Activated naive CD4-positive, alpha-beta T cell treated with anti-CD3 and anti-CD28 coated beads, Interleukin-2, amount 10 ng/mL, durations not matched to agents 7 days and 5 days (primary cell): Measurements from ENCODE around the gene PRKG1.
"Not testable (repeated sequence)": the region's sequence is repeated elsewhere in the genome, so short reads cannot be mapped to it uniquely, and the experiment has no call there.

Source experiments
- CTCF ChIA-PET: fragments of 350-600 bp; sonication (Branson Sonifier 250); formaldehyde crosslinking; loops from one replicate; lab custom pipeline; 2021; ENCODE audit warnings: antibody characterized with exemption; lab: Charles Lee
- DNase-seq: peaks from one replicate; pipeline ENCODE4 v3.0.0-alpha.2; 2020
- H3K27ac Mint-ChIP-seq: one replicate; pipeline ENCODE4 v1.8.0; 2021; ENCODE audit warnings: mild to moderate bottlenecking, moderate library complexity, mixed read lengths
- H3K27me3 Mint-ChIP-seq: one replicate; pipeline ENCODE4 v1.8.0; 2021; ENCODE audit warnings: mild to moderate bottlenecking, mixed read lengths
- H3K36me3 Mint-ChIP-seq: one replicate; pipeline ENCODE4 v1.8.0; 2021; ENCODE audit warnings: mixed read lengths
- H3K4me1 Mint-ChIP-seq: one replicate; pipeline ENCODE4 v1.8.0; 2021; ENCODE audit warnings: mixed read lengths
- H3K4me3 Mint-ChIP-seq: one replicate; pipeline ENCODE4 v1.8.0; 2021; ENCODE audit warnings: mild to moderate bottlenecking, moderate library complexity, mixed read lengths
- H3K9me3 Mint-ChIP-seq: one replicate; pipeline ENCODE4 v1.8.0; 2021; ENCODE audit warnings: mixed read lengths

Gene PRKG1

GRCh38 chr10:51659344-51659743 is 585.1 kb downstream of the PRKG1 start:
- Mint-ChIP-seq H3K36me3 (no peaks in the 10 kb centered on the region), H3K4me3 (no peak overlapping the region), H3K27me3 (no peaks in the 10 kb centered on the region), H3K9me3 (no peaks in the 10 kb centered on the region), H3K4me1 (no peaks in the 10 kb centered on the region), H3K27ac (no peak overlapping the region)
- CTCF ChIA-PET: no interaction called here
- DNase-seq: no peak

GRCh38 chr10:51663086-51663485 is 588.8 kb downstream of the PRKG1 start:
- Mint-ChIP-seq H3K9me3 (no peaks in the 10 kb centered on the region), H3K27me3 (no peaks in the 10 kb centered on the region), H3K36me3 (no peaks in the 10 kb centered on the region), H3K4me1 (no peaks in the 10 kb centered on the region), H3K4me3 (no peak overlapping the region), H3K27ac (no peak overlapping the region)
- CTCF ChIA-PET: no interaction called here
- no peak for DNase-seq

GRCh38 chr10:51666456-51666855 is 592.2 kb downstream of the PRKG1 start:
- Mint-ChIP-seq H3K27ac (no peak overlapping the region), H3K4me3 (no peak overlapping the region), H3K4me1 (no peaks in the 10 kb centered on the region), H3K36me3 (no peaks in the 10 kb centered on the region), H3K27me3 (no peaks in the 10 kb centered on the region), H3K9me3 (no peaks in the 10 kb centered on the region)
- DNase-seq: no peak
- CTCF ChIA-PET: no interaction called here

- H3K36me3 Mint-ChIP-seq: no peaks in the 10 kb centered on the region
- H3K4me3 Mint-ChIP-seq: no peak overlapping the region
- no peak overlapping the region for H3K27ac Mint-ChIP-seq
- DNase-seq: no peak
- H3K9me3 Mint-ChIP-seq: no peaks in the 10 kb centered on the region
- H3K27me3 Mint-ChIP-seq: no peaks in the 10 kb centered on the region
- H3K4me1 Mint-ChIP-seq: no peaks in the 10 kb centered on the region
- CTCF ChIA-PET: no interaction called here
These were observed 593.5 kb downstream of the PRKG1 start for GRCh38 chr10:51667678-51668335.

- no peaks in the 10 kb centered on the region for H3K27me3 Mint-ChIP-seq
- no peaks in the 10 kb centered on the region for H3K9me3 Mint-ChIP-seq
- DNase-seq: no peak
- no peak overlapping the region for H3K4me3 Mint-ChIP-seq
- H3K36me3 Mint-ChIP-seq: no peaks in the 10 kb centered on the region
- H3K4me1 Mint-ChIP-seq: no peaks in the 10 kb centered on the region
- CTCF ChIA-PET: no interaction called here
- no peak overlapping the region for H3K27ac Mint-ChIP-seq
These were observed 594.0 kb downstream of the PRKG1 start for GRCh38 chr10:51668336-51668689.

DNA sequence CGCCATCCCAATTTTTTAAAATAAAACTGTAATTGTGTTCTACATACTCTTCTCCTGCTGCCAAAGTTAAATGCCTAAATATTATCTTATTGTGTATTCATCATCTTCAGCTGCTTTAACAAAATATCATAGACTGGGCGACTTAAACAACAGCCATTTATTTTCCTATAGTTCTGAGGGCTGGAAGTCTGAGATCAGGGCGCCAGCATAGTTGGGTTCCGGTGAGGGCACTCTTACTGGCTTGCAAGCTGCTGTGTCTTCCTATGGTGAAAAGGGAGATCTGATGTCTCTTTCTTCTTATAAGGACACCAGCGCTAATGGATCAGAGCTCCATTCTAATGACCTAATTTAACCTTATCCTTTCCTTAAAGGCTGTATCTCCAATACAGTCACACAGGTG is 594.8 kb downstream of the PRKG1 start:
- no peaks in the 10 kb centered on the region for H3K4me1 Mint-ChIP-seq
- CTCF ChIA-PET: no interaction called here
- H3K9me3 Mint-ChIP-seq: no peaks in the 10 kb centered on the region
- no peak overlapping the region for H3K27ac Mint-ChIP-seq
- no peaks in the 10 kb centered on the region for H3K27me3 Mint-ChIP-seq
- H3K4me3 Mint-ChIP-seq: no peak overlapping the region
- no peaks in the 10 kb centered on the region for H3K36me3 Mint-ChIP-seq
- DNase-seq: no peak

- Mint-ChIP-seq H3K27ac (no peak overlapping the region), H3K9me3 (no peaks in the 10 kb centered on the region), H3K4me3 (no peak overlapping the region), H3K4me1 (no peaks in the 10 kb centered on the region), H3K27me3 (no peaks in the 10 kb centered on the region), H3K36me3 (no peaks in the 10 kb centered on the region)
- CTCF ChIA-PET: no interaction called here
- DNase-seq: no peak
These were observed 597.8 kb downstream of the PRKG1 start for GRCh38 chr10:51672039-51672535.

GRCh38 chr10:51675088-51675487 is 600.8 kb downstream of the PRKG1 start:
- H3K27ac Mint-ChIP-seq: no peak overlapping the region
- no peak for DNase-seq
- no peaks in the 10 kb centered on the region for H3K4me1 Mint-ChIP-seq
- CTCF ChIA-PET: no interaction called here
- no peaks in the 10 kb centered on the region for H3K27me3 Mint-ChIP-seq
- no peaks in the 10 kb centered on the region for H3K9me3 Mint-ChIP-seq
- no peaks in the 10 kb centered on the region for H3K36me3 Mint-ChIP-seq
- H3K4me3 Mint-ChIP-seq: no peak overlapping the region

DNA sequence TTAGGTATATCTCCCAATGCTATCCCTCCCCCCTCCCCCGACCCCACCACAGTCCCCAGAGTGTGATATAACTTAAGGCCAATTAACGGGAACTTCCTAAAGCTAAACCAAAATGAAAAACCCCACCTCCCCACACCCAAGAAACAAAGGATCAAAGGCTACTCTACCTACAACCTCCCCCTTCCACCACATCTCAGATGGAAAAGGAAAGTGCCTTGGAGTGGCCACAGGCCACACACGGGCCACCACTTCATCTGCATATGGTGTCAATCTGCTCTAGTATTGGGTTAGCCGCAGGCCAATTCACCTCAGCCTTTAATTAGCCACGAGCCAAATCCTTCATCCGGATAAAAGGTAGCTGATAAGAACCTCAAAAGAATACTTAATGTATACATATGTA is 605.6 kb downstream of the PRKG1 start:
- H3K27me3 Mint-ChIP-seq: peaks cover 8% of the 10 kb centered on the region
- no peaks in the 10 kb centered on the region for H3K9me3 Mint-ChIP-seq
- H3K4me1 Mint-ChIP-seq: no peaks in the 10 kb centered on the region
- H3K36me3 Mint-ChIP-seq: no peaks in the 10 kb centered on the region
- no peak overlapping the region for H3K4me3 Mint-ChIP-seq
- DNase-seq: no peak
- CTCF ChIA-PET: no interaction called here
- no peak overlapping the region for H3K27ac Mint-ChIP-seq

- H3K27me3 Mint-ChIP-seq: peaks cover 8% of the 10 kb centered on the region
- no peaks in the 10 kb centered on the region for H3K9me3 Mint-ChIP-seq
- CTCF ChIA-PET: interaction anchor here (1.0 kb wide), 1 partner anchor 50 kb away, joined by 3 read pairs; no protein-coding TSS in a partner anchor
- no peak overlapping the region for H3K27ac Mint-ChIP-seq
- H3K4me3 Mint-ChIP-seq: no peak overlapping the region
- no peaks in the 10 kb centered on the region for H3K36me3 Mint-ChIP-seq
- no peak for DNase-seq
- no peaks in the 10 kb centered on the region for H3K4me1 Mint-ChIP-seq
These were observed 608.9 kb downstream of the PRKG1 start for GRCh38 chr10:51683031-51683691.

GRCh38 chr10:51685768-51686167 is 611.5 kb downstream of the PRKG1 start:
- DNase-seq: no peak
- no peaks in the 10 kb centered on the region for H3K36me3 Mint-ChIP-seq
- H3K27ac Mint-ChIP-seq: no peak overlapping the region
- no peaks in the 10 kb centered on the region for H3K4me1 Mint-ChIP-seq
- H3K4me3 Mint-ChIP-seq: no peak overlapping the region
- H3K27me3 Mint-ChIP-seq: peaks cover 8% of the 10 kb centered on the region
- no peaks in the 10 kb centered on the region for H3K9me3 Mint-ChIP-seq
- CTCF ChIA-PET: no interaction called here

- CTCF ChIA-PET: interaction anchor here (0.6 kb wide), 1 partner anchor 943 kb away, joined by 3 read pairs; no protein-coding TSS in a partner anchor
These were observed 613.0 kb downstream of the PRKG1 start for GRCh38 chr10:51687296-51687695.

DNA sequence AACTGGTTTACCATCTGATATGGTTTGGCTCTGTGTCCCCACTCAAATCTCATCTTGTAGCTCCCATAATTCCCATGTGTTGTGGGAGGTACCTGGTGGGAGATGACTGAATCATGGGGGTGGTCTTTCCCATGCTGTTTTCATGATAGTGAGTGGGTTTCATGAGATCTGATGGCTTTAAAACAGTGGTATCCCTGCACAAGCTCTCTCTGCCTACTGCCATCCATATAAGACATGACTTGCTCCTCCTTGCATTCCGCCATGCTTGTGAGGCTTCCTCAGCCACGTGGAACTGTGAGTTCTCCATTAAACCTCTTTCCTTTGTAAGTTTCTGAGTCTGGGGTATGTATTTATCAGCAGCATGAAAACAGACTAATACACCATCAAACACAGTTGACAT is 614.5 kb downstream of the PRKG1 start:
- H3K4me3 Mint-ChIP-seq, H3K36me3 Mint-ChIP-seq, H3K9me3 Mint-ChIP-seq, CTCF ChIA-PET, H3K27ac Mint-ChIP-seq, H3K27me3 Mint-ChIP-seq, H3K4me1 Mint-ChIP-seq, DNase-seq: not testable (repeated sequence)

More at GRCh38 chr10:51687296-51687695, 613.0 kb downstream of the PRKG1 start:
- no peak for DNase-seq
- Mint-ChIP-seq H3K4me3 (no peak overlapping the region), H3K27ac (no peak overlapping the region), H3K4me1 (no peaks in the 10 kb centered on the region), H3K27me3 (peaks cover 6% of the 10 kb centered on the region), H3K9me3 (no peaks in the 10 kb centered on the region), H3K36me3 (no peaks in the 10 kb centered on the region)

DNA sequence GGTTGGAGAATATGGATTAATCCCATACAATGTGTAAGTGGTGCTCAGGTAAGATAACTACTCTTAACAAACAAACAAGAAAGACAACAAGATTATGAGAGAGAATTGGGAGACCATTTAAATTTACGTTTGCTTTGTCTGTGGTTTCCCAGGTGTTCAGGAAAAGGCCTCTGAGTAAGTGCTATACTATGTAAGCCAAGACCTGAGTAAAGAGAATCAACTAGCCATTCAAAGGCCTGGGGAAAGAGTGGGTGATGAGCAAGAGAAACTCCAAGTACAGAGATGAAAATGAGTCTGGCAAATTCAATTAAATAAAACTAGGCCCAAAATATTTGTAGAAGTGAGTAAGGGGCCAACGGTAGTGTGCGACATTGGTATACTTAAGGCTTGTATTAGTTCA is 615.2 kb downstream of the PRKG1 start:
- H3K4me1 Mint-ChIP-seq: no peaks in the 10 kb centered on the region
- no peak overlapping the region for H3K27ac Mint-ChIP-seq
- no peaks in the 10 kb centered on the region for H3K27me3 Mint-ChIP-seq
- H3K9me3 Mint-ChIP-seq: no peaks in the 10 kb centered on the region
- CTCF ChIA-PET: no interaction called here
- DNase-seq: no peak
- H3K36me3 Mint-ChIP-seq: peaks cover under 1% of the 10 kb centered on the region
- no peak overlapping the region for H3K4me3 Mint-ChIP-seq

GRCh38 chr10:51691135-51691534 is 616.8 kb downstream of the PRKG1 start:
- H3K27me3 Mint-ChIP-seq: no peaks in the 10 kb centered on the region
- H3K4me1 Mint-ChIP-seq: peaks cover 14% of the 10 kb centered on the region
- DNase-seq: no peak
- CTCF ChIA-PET: no interaction called here
- no peaks in the 10 kb centered on the region for H3K9me3 Mint-ChIP-seq
- H3K4me3 Mint-ChIP-seq: no peak overlapping the region
- H3K36me3 Mint-ChIP-seq: peaks cover 13% of the 10 kb centered on the region
- H3K27ac Mint-ChIP-seq: peak overlapping the region; percentile 52
